Astrocyte of the cerebellum (primary cell): Measurements from ENCODE around the gene MYO19.
"Not testable (repeated sequence)": the region's sequence is repeated elsewhere in the genome, so short reads cannot be mapped to it uniquely, and the experiment has no call there.

Source experiments
- DNase-seq: peaks from one replicate; pipeline ENCODE4 v3.0.0-alpha.2; 2011; ENCODE audit warnings: low read depth
- H3K4me3 ChIP-seq: 2 replicates; pipeline ENCODE4 v1.5.1; 2011; ENCODE audit warnings: mild to moderate bottlenecking, low read depth, low read length, moderate library complexity
- CTCF ChIP-seq: IDR thresholded peaks from 2 replicates; pipeline ENCODE4 v1.5.1; 2012; ENCODE audit warnings: low read length, low read depth, moderate library complexity, mild to moderate bottlenecking; ENCODE audit errors: missing control alignments
- in situ Hi-C: cut with HindIII; loops from 2 replicates; pipeline ENCODE4 v1.10.0; 2017; ENCODE audit warnings: low sequenced_read_pairs

Gene MYO19

GRCh38 chr17:36523113-36523512 lies 11.6 kb downstream of the MYO19 start:
- no peak overlapping the region for H3K4me3 ChIP-seq
- DNase-seq, result no peak
- in situ Hi-C loops, result no loop called here
- no peak for TF ChIP-seq CTCF

GRCh38 chr17:36515837-36516236 lies 18.8 kb downstream of the MYO19 start:
- no peak for TF ChIP-seq CTCF
- DNase-seq, result no peak
- in situ Hi-C loops, result no loop called here
- H3K4me3 ChIP-seq, result no peak overlapping the region

- H3K4me3 ChIP-seq, result no peak overlapping the region
- in situ Hi-C loops, result no loop called here
- TF ChIP-seq CTCF, result no peak
- DNase-seq, result no peak
These were observed 19.8 kb downstream of the MYO19 start for GRCh38 chr17:36514856-36515255.

GRCh38 chr17:36512641-36513040 lies 22.0 kb downstream of the MYO19 start:
- TF ChIP-seq CTCF, result no peak
- no peak for DNase-seq
- no peak overlapping the region for H3K4me3 ChIP-seq
- in situ Hi-C loops, result no loop called here

GRCh38 chr17:36511216-36511615 lies 23.5 kb downstream of the MYO19 start:
- in situ Hi-C loops, result no loop called here
- DNase-seq, result no peak
- H3K4me3 ChIP-seq, result no peak overlapping the region
- no peak for TF ChIP-seq CTCF

- in situ Hi-C loops, result no loop called here
- TF ChIP-seq CTCF, result no peak
These were observed 24.0 kb downstream of the MYO19 start for GRCh38 chr17:36510636-36511035.

GRCh38 chr17:36509272-36509985 lies 25.2 kb downstream of the MYO19 start:
- in situ Hi-C loops, result no loop called here
- no peak overlapping the region for H3K4me3 ChIP-seq
- TF ChIP-seq CTCF, result no peak
- no peak for DNase-seq

More at GRCh38 chr17:36510636-36511035, 24.0 kb downstream of the MYO19 start:
- H3K4me3 ChIP-seq, result no peak overlapping the region
- DNase-seq, result no peak

GRCh38 chr17:36508439-36508838 lies 26.2 kb downstream of the MYO19 start:
- DNase-seq, in situ Hi-C loops, H3K4me3 ChIP-seq: not testable (repeated sequence)
